Brain microvascular endothelial cell (primary cell): ENCODE measurements around the gene ERC2.

ENCODE experiments used
- DNase-seq: peaks from one replicate; pipeline ENCODE4 v3.0.0-alpha.2; 2020
- H3K27ac ChIP-seq: fragments of 250-450 bp; sonication (Bioruptor Pico); 2 replicates; pipeline ENCODE4 v1.5.1; 2020; ENCODE audit warnings: mild to moderate bottlenecking, moderate library complexity
- H3K27me3 ChIP-seq: fragments of 250-450 bp; sonication (Bioruptor Pico); replicated peaks from 2 replicates; pipeline ENCODE4 v1.5.1; 2020; ENCODE audit warnings: mild to moderate bottlenecking
- H3K36me3 ChIP-seq: fragments of 250-450 bp; sonication (Bioruptor Pico); replicated peaks from 2 replicates; pipeline ENCODE4 v1.5.1; 2020; ENCODE audit warnings: mild to moderate bottlenecking
- H3K4me3 ChIP-seq: 2 replicates; pipeline ENCODE4 v1.5.1; 2011; ENCODE audit warnings: low read depth, mild to moderate bottlenecking, control low read depth, low read length, moderate library complexity
- in situ Hi-C: cut with HindIII; loops from 2 replicates; pipeline ENCODE4 v1.10.0; 2017; ENCODE audit warnings: low sequenced_read_pairs, low pct_ligation_motif_present
- TF ChIP-seq, protein P1 (sequence below): IDR thresholded peaks from 2 replicates; pipeline ENCODE4 v1.5.1; 2011; ENCODE audit warnings: low read depth, mild to moderate bottlenecking, moderate library complexity, low read length, control low read depth, inconsistent platforms; ENCODE audit errors: missing control alignments

ERC2 gene

GRCh38 chr3:56197259-56197965 is 270.9 kb downstream of the ERC2 start:
- Histone ChIP-seq H3K27me3 (no peaks in the 10 kb centered on the region), H3K36me3 (no peaks in the 10 kb centered on the region), H3K27ac (no peak overlapping the region), H3K4me3 (no peak overlapping the region)
- TF ChIP-seq, protein P1, sequence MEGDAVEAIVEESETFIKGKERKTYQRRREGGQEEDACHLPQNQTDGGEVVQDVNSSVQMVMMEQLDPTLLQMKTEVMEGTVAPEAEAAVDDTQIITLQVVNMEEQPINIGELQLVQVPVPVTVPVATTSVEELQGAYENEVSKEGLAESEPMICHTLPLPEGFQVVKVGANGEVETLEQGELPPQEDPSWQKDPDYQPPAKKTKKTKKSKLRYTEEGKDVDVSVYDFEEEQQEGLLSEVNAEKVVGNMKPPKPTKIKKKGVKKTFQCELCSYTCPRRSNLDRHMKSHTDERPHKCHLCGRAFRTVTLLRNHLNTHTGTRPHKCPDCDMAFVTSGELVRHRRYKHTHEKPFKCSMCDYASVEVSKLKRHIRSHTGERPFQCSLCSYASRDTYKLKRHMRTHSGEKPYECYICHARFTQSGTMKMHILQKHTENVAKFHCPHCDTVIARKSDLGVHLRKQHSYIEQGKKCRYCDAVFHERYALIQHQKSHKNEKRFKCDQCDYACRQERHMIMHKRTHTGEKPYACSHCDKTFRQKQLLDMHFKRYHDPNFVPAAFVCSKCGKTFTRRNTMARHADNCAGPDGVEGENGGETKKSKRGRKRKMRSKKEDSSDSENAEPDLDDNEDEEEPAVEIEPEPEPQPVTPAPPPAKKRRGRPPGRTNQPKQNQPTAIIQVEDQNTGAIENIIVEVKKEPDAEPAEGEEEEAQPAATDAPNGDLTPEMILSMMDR = no peak
- DNase-seq = no peak
- in situ Hi-C loops = no loop called here

- no peak for DNase-seq
- no peaks in the 10 kb centered on the region for H3K27me3 ChIP-seq
- no peak overlapping the region for H3K27ac ChIP-seq
- no peaks in the 10 kb centered on the region for H3K36me3 ChIP-seq
- in situ Hi-C loops = no loop called here
- TF ChIP-seq, protein P1 = no peak
- H3K4me3 ChIP-seq = no peak overlapping the region
Measured at GRCh38 chr3:56196700-56197099, 271.6 kb downstream of the ERC2 start.

DNA sequence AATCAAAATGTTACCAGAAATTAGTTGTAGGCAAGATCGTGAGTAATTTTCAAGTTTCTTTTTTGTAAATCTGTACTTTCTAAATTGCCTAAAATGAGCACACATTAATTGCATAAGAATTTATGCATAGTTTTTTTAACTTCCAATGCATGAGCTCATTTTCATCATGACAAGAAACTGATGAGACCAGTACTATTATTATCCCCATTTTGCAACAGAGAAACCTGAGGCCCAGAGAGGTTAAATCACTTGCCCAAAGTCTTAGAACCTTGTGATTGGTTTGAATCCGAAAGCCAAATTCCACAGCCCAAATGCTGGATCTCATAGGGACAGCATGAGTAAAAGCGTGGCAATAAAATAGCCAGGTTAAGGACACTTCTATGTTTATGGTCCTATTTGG is 274.7 kb downstream of the ERC2 start:
- H3K27ac ChIP-seq = no peak overlapping the region
- in situ Hi-C loops = no loop called here
- H3K36me3 ChIP-seq = no peaks in the 10 kb centered on the region
- DNase-seq = no peak
- TF ChIP-seq, protein P1 = no peak
- no peak overlapping the region for H3K4me3 ChIP-seq
- H3K27me3 ChIP-seq = no peaks in the 10 kb centered on the region

DNA sequence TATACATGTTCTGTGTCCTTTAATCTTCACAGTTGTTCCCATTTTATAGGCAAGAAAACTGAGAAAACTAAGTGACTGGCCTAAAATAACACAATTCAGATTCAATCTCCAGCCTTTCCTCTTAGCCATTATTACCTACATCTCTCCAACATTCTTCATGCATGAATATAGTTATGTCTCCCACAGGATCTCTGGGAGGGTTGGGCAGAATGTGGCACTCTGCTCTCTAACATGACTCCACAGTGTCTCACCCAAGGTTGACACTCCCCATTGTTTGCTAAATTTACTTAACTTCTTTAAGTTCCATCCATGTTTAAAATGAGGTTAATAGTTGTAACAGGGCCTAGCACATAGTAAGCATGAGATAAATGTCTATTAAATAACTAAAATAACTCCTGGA is 276.3 kb downstream of the ERC2 start:
- Histone ChIP-seq H3K27ac (no peak overlapping the region), H3K36me3 (no peaks in the 10 kb centered on the region), H3K4me3 (no peak overlapping the region), H3K27me3 (no peaks in the 10 kb centered on the region)
- no peak for DNase-seq
- in situ Hi-C loops = no loop called here
- TF ChIP-seq, protein P1 = no peak

DNA sequence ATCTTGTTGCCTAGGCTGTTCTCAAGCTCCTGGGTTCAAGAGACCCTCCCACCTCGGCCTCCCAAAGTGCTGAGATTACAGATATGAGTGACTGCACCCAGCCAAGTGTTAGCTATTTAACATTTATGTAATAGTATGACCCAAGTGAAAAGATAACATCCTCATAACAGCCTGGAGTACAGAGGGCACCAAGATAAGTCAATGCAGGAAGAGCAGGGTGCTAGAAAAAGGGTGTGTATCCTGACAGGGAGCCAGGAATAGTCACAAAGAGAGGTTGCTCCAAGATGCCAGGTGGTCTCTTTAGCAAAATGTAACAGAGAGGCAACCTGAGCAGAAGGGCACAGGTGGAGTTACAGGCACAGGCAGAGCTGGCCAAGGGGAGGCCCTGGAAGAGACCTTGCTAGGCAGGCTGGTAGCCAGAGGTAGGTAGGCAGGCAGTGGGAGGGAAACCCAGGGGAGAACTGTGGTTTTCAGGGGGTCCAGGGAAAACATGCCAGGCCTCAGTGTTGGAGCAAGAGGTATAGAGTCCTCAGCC is 277.4 kb downstream of the ERC2 start:
- no peak overlapping the region for H3K27ac ChIP-seq
- H3K27me3 ChIP-seq = no peaks in the 10 kb centered on the region
- in situ Hi-C loops = no loop called here
- H3K36me3 ChIP-seq = no peaks in the 10 kb centered on the region
- TF ChIP-seq, protein P1 = no peak
- DNase-seq = no peak
- H3K4me3 ChIP-seq = no peak overlapping the region

GRCh38 chr3:56190130-56190529 is 278.1 kb downstream of the ERC2 start:
- H3K36me3 ChIP-seq = no peaks in the 10 kb centered on the region
- DNase-seq = no peak
- TF ChIP-seq, protein P1 = no peak
- no peaks in the 10 kb centered on the region for H3K27me3 ChIP-seq
- in situ Hi-C loops = no loop called here
- no peak overlapping the region for H3K4me3 ChIP-seq
- H3K27ac ChIP-seq = no peak overlapping the region
